Skeletal muscle satellite cell (primary cell): ENCODE measurements around the gene KNL1. TPM values are rescaled to one million over a fixed set of nuclear protein-coding genes. Genes with fewer than 3 reads are reported as not detected.

ENCODE experiments used
- H3K27me3 ChIP-seq: 2 replicates; pipeline ENCODE4 v1.7.0; 2013; ENCODE audit warnings: low read length; ENCODE audit not compliant: control insufficient read depth, insufficient read depth
- H3K36me3 ChIP-seq: 2 replicates; pipeline ENCODE4 v1.7.0; 2013; ENCODE audit warnings: mild to moderate bottlenecking, control low read depth, low read length; ENCODE audit not compliant: insufficient read depth
- H3K4me1 ChIP-seq: 2 replicates; pipeline ENCODE4 v1.7.0; 2013; ENCODE audit warnings: low read length; ENCODE audit not compliant: control insufficient read depth, insufficient read depth
- H3K4me2 ChIP-seq: 2 replicates; pipeline ENCODE4 v1.7.0; 2013; ENCODE audit warnings: mild to moderate bottlenecking, low read length
- H3K4me3 ChIP-seq: 2 replicates; pipeline ENCODE4 v1.7.0; 2013; ENCODE audit warnings: low read length
- H3K9ac ChIP-seq: 2 replicates; pipeline ENCODE4 v1.7.0; 2013; ENCODE audit warnings: mild to moderate bottlenecking, low read depth, low read length, moderate library complexity
- H3K9me3 ChIP-seq: replicated peaks from 2 replicates; pipeline ENCODE4 v1.7.0; 2013; ENCODE audit warnings: mild to moderate bottlenecking, control low read depth, low read length
- small RNA-seq: library from RNA; depleted of rRNA; stranded (forward); fragments of <200 nt; gene quantifications from one replicate; pipeline ENCODE3, GENCODE V24; 2012

KNL1 gene

DNA sequence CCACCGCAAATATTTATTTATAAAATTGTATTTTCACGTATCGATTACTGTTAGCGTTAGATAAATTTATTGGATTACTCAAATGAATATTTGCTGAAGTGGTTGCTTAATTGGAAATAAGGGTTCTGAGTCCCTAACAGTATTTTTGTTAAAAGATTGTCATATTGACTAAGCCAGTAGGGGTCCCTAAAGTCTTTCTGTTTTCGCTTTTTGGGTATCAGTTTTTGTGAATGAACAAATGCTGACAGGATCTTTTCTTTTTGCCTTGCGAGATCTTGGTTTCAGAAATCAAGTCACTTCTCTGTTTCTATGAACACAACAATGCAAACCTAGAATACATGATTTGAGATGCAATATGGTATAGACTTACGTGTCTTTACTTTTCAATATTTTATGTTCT is 108.0 kb downstream of the KNL1 start:
- H3K9ac ChIP-seq: no peak overlapping the region
- no peaks in the 10 kb centered on the region for H3K9me3 ChIP-seq
- H3K36me3 ChIP-seq: peaks cover 12% of the 10 kb centered on the region
- no peaks in the 10 kb centered on the region for H3K27me3 ChIP-seq
- H3K4me2 ChIP-seq: no peak overlapping the region
- H3K4me1 ChIP-seq: no peaks in the 10 kb centered on the region
- H3K4me3 ChIP-seq: no peak overlapping the region

DNA sequence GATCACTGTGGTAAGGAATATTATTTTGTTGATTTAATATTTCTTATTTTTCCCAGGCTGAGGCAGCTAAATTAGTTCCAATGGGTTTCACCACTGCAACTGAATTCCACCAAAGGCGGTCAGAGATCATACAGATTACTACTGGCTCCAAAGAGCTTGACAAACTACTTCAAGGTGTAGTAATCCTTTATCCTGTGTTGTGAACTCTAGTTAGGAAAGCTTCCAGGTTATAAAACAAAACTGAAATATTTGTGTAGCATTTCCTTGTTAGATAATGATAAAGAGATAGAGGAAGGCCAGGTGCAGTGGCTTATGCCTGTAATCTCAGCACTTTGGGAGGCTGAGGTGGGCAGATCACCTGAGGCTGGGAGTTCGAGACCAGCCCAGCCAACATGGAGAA is 112.1 kb downstream of the KNL1 start:
- no peaks in the 10 kb centered on the region for H3K4me1 ChIP-seq
- H3K9me3 ChIP-seq: no peaks in the 10 kb centered on the region
- H3K4me2 ChIP-seq: no peak overlapping the region
- no peak overlapping the region for H3K9ac ChIP-seq
- no peaks in the 10 kb centered on the region for H3K27me3 ChIP-seq
- peaks cover 16% of the 10 kb centered on the region for H3K36me3 ChIP-seq
- H3K4me3 ChIP-seq: no peak overlapping the region

Small RNAs within 50 kb of the gene (small RNA-seq; reads per million reads assigned to genes)
- gene RF00017 (not detected), gene RN7SL376P (not detected)
